SKM-1 (cell line): Measurements from ENCODE around the gene MYRF.
A peak's percentile ranks its signal among the peaks of the same experiment; 100 is the strongest.

Experiments used
- DNase-seq: peaks from one replicate; lab custom pipeline; 2025; ENCODE audit not compliant: unreplicated experiment; lab: John Stamatoyannopoulos, UW

The MYRF gene

DNA sequence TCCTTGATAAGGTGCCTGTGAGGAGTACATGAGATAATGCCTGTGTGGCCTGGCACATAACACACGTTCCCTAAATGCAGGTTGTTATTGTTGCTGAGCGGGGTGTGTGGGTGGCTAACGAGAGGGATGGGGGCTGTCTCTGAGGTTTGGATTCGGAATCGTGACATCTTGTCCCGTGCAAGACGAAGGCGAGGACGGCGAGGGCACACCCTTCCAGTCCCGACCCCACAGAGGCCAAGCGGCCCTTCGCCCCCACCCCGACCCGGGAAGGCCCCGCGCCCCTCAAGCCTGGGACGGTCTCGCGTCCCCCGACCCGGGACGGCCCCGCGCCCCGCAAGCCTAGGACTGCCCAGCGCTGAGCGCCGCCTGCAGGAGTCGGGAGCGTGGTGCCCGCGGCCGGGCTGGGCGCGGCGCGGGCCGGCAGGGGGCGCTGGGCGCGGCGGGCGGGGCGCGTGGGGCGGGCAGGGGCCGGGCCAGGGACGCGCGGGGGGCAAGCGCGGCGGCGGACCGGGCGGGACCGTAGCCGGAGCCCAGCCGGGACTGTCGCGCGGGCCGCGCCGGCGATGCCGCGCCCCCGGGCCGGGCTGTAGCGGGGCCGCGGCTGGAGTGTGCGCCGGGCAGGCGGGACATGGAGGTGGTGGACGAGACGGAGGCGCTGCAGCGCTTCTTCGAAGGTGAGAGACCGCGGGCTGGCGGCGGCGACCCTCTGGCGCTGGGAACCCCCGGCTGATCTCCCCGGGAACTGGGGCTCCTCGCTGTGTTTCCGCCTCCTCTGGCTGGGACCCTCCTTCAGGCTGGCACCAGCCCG, at the start of gene MYRF:
MYRF (plus strand) TSS at position 520 of the 808 bp plus-strand sequence; CDS start at position 629, 109 bp downstream.
- DNase-seq: peak; percentile 32

DNA sequence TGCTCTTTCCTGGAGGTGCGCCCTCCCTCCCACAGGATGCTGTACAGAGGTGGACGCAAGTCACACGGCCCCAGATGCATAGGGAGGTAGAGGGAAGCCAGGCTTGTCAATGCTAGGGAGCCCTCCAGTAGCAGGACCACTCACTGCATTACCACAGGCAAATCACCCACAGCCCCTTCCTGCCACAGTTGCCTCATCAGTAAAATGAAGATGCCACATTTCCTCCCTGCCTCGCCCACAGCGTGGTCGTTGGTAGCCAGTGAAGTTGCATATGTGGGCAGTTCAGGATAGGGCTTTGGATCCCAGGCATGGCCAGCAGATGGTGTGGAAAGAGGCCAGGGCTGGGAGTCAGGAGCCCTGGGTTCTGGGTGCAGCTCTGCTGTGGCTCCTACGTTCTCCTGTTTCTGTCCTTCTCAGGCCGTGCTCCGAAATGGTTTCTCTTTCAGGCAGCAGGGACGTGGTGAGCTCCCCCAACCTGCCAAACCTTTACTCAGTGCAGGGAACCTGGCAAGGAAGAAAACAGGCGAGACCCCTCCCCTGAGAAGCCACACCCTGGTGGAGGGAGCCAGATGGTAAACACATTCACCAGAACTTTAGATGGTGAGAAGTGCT, 49.6 kb upstream of the MYRF start:
- DNase-seq: no peak

DNA sequence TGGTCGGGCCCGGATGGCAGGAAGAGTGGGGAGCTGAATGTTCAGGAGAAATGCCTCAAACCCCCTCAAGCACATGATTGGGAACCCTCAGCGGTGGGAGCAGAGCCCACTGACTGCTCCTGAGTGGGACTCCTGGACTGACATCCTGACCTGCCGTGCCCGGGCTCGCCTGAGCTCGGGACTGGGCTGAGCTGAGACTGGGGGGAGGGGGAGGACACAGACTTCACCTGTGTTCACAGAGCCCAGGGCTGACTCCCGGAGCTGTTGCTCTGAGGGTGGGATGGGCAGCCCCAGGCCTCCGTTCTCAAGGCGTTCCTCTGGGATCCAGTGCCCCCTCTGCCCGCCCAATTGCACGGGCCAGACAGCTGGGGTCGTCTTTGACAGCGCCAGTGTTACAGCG, 47.6 kb upstream of the MYRF start:
- DNase-seq: no peak

DNA sequence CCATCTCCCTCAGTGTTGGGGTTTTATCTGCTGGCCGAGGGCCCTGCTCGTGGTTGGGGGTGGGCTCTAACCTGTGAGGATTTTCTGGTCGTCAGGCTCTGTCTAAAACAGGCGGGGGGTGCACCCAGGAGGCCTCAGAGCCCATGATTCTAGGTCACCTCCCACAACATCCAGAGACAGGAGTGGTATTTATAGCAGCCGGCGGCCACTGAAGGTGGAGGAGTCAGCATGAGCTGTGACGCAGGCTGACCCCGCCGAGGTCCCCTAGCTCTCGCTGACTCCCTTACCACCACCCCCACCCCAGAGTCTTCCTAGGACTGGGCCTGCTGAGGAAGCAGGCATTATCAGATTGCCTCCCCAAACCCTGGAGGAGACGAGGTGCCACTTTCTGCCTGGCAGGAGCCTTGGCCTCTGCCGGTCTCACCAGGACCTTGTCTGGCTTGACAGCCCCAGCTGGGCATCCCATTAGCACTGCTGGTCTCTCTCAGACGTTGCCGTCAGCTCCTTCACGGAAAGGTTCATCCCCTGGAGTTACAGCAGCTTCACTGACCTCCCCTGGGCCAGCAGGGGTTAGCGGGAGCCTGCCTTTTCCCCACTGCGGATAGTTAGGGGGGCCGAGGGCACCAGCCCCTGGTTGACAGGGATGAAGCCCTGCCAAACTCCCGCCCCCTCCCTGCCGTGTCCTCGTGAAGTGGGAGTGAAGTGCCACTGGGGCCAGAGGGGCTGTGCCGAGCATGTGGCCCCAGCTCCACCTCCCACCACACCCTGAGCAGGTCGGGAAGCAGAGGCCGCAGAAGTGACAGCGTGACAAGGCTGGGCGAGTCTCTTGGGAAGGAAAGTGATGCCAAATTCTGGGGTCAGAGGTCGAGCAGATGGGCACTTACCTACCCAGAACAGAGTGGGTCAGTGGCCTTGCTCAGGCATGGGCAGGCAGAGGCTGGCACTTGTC, 45.7 kb upstream of the MYRF start:
- DNase-seq: no peak

DNA sequence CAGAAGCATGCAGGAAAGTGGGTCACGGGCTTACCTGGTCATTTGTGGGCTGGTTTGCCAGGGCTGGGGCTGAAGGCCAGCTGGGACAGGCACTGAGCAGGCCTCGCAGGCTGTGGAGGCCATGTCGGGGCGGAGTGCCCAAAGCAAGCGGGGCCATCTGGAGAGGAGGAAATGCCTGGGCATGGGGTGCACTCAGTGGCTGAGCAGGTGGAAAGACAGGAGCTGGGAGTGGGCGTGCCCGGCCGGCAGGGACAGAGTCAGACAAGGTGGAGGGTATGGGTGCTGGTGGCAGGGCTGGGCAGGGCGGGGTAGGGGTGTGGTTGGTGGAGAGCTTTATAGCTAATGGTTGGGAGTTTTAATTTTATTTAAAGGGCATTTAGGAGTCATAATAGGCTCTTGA, 44.9 kb upstream of the MYRF start:
- DNase-seq: no peak

DNA sequence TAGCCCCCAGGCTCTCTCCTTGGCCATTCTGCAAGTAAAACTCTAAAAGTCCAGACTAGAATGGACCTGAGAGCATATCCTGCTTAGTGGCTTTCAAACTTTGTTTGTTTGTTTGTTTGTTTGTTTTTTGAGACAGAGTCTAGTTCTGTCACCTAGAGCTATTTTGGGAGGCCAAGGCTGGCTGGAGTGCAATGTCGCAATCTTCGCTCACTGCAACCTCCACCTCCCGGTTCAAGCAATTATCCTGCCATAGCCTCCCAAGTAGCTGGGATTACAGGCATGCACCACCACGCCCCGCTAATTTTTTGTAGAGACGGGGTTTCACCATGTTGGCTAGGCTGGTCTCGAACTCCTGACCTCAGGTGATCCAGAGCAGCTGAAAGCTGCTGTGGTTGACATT, 43.3 kb upstream of the MYRF start:
- no peak for DNase-seq

DNA sequence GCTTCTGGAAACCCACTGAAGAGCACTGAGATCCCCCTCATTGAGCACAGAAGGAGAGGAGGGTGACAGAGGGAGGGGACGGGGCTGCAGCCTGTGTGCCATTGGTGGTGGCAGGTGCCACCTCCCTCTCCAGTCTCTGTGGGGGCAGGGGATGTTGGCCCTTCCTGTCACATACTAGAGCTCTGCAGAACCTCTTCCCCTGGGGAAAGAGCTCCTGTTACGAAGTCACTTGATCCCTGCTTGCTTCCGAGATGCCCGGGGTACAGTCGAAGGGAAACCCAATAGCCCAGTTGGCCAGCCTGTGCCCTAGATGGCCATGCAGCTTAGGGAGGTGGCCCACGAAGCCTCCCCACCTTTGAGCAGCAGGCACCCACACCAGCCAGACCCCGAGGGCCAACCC, 42.9 kb upstream of the MYRF start:
- DNase-seq: no peak

DNA sequence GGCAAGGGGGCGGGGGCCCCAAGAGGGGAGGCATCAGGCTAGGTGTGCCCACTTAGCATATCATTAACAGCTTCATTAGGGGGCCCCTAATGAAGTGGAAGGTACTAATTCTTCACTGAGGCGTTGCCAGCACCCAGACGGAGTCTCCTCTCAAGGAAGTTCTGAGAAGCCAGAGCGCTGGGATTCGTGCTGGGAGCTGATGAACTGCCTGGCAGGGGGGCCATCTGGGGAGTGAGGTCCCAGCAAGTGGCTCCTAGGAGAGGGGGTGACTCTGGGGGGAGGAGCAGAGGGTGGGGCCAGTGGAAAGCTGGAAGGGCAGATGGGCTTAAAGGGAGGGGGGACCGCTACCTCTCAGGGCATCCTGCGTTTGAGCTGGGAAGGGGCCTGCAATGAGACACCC, 42.4 kb upstream of the MYRF start:
- no peak for DNase-seq

DNA sequence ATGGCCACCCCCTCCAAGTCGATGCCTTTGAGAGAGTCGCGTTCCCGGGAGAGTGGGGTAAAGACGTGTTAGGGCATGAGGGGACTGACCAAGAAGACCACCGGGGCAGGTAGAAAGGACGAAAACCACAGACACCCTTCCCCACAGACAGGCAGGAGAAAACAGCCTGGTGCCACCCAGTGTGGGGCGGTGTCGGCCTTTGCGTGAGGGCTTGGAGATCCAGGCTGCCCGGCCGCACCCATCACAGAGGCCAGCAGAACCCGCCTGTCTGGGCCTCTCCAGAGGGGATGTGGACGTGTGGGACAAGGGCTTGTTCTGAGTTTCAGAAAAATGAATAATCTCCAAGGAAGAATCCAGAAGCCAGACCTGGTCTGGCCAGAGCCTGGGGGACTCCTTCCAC, 41.4 kb upstream of the MYRF start:
- no peak for DNase-seq

DNA sequence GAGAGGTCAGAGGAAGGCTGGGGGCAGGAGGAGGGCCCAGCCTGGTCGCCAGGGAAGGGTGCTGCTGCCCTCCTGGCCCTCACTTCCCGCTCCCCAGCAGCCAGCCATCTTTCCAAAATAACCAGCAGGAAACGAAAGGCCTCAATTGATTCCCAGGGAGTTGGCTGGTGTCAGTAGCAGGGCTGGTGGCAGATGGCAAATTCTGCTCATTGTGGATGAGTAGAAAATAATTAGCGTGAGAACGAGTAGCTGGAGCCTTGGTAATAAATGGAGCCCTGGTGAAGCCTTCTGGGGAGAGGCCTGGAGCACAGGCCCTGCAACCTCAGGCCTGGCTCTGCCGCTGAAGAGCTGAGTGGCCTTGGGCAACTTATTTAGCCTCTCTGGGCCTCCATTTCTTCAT, 40.9 kb upstream of the MYRF start:
- DNase-seq: no peak

DNA sequence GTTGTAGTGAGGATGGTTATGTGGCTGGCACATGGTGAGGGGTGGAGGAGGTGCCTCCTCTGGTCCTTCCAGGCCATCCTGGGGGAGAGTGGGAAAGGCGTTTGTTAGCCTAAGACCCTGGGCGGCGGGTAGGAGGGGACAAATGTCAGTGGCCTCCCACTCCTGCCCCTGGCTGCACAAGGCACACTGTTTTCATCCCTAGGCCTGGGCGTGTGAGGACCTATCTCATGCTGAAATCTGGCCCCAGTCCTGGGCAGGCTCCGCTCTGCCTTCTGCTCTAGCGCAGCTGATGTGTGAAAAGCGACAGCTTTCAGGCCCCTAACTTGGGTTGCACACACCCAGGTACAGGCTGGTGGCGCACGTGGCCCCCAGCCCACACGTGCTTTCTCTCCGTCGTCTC, 40.1 kb upstream of the MYRF start:
- no peak for DNase-seq

DNA sequence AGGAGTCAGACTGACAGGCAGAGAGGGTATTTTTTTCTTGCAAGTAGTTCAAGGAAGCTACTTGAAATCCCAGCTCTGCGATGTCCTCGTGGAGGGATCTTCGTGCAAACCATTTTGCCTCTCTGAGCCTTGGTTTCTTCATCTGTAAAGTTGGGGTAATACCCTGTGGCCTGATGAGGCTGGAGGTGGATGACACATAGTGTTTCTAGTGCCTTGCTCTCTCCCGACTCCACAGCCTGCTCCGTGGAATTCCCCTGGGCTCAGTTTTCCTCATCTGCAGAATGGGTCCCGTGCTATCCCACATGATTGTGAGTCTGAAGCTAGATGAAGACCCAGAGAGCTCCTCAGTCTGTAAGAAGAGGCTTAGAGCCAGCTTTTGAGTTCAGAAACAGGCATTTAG, 39.6 kb upstream of the MYRF start:
- no peak for DNase-seq

DNA sequence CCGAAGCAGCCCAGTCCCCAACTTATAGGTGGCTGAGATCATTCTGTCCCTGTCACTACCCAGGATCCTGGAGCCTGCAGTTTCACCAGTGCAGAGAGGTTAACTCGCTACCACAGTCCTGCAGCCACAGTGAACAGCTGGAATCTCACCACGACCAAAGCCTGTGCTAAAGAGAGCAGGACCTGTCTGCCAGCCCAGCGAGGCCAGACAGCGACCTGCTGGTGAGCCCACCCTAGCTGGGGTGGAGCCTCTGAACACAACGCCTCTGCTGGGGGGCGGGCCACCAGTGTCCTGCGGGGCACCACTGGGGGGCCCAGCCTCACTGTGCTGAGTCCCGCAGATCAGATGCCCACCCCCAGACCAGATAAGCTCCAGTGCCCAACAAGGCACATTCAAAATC, 39.0 kb upstream of the MYRF start:
- no peak for DNase-seq

DNA sequence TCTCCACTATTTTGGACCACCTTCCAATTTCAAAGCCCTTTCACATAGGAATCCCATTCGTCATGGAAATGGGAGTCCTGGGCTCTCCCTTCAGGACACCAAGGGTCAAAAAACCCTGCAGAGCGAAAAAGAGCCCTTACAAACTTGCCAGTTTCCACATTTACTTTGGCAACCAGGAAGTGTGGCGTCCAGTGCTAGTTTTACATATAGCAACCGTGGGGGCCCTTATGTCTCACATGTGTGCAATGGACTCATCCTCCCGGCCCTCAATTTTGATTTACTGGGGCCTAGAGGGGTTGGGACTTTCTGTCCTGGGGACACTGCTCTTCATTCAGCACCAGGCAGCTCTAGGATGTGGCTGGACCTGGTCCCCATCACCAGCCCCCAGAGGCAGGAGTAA, 38.5 kb upstream of the MYRF start:
- no peak for DNase-seq

DNA sequence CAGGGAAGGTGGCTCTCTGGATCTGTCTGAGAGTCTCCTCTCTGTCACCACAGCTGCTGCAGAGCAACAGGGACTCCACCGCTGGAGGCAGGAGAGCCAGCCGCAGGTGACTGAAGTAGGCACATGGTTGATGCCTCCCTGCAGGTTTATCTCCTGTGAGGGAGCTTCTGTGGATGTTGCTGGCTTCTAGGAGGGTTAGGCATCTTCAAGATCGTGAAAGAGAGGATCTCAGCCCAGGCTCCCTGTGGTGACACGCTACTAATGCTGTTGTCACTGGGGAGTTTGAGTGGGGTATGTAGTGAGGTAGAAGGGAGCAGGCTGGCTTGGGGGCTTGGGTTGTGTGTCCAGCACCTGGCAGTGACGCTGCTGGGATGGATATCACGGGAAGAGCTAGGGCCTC, 38.1 kb upstream of the MYRF start:
- DNase-seq: no peak

DNA sequence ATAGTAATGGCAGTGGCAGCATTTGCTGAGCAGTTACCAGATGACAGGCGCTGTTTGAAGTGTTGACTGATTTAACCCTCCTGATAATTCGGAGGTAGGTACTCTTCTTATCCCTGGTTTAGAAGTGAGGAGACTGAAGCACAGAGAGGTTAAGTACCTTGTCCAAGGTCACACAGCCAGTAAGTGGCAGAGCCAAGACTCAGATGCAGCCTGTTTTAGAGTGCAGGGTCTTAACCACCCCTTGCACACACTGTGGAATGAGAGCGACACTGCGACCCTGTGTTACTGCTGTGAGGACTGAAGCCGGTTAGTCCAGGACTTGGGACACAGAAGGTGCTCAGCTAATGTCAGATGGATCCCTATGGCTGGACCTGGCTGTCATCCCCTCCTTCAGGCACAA, 37.5 kb upstream of the MYRF start:
- DNase-seq: no peak

DNA sequence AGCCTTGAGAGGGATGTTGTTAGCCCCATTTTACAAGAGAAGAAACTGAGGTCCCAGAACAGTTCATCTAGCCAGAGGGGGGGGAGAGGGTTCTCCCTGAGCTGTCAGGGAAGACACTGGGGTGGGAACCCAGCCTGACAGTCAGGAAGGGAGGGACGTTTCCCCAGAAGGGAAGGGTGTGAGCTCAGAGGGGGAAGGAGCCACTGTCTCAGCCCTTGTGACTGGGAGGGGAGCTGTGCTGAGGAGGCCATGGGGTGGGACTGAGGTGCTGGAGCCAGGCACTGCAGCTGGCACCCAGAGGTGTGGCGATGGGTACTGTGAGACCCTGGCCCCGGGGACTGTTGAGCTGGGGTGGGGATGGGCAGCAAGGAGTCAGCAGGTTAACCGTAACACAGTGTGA, 36.6 kb upstream of the MYRF start:
- no peak for DNase-seq

DNA sequence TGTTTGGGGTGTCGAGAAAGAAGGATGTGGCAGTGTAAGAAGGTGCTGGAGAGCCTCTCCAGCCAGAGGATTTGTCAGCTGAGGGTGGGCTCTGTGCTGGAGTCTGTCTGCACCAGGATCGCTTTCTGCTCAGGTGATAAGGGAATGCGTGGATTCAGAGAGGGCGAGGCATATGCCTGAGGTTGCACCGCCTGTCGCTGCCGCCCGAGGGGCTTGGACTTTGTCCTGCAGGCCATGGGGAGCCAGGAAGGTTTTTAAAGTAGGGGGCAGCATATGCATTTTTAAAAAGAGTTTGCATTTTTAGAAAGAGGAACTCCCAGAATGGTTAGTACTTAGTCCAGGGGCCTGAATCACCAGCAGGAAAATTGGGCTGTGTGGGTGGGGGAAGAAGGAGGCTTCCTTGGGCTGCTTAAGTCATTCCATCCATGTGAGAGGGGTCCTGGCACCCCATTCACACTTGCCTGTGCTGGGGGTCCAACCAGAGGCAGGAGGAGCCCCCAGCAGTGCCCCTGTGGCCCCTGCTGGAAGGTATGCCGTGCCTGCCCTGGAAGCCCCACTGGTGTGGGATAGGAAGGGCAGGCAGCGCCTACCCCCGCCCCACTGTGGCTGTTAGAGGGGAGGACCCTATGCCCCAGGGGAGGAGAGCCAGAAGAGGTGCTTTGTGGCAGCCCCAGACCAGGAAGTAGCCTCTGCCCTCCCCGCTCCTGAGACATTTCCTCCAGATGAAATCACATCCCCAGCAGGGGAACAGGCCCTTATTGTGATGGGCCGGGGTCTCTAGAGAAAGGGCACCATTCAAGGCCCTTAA, 35.8 kb upstream of the MYRF start:
- DNase-seq: no peak

DNA sequence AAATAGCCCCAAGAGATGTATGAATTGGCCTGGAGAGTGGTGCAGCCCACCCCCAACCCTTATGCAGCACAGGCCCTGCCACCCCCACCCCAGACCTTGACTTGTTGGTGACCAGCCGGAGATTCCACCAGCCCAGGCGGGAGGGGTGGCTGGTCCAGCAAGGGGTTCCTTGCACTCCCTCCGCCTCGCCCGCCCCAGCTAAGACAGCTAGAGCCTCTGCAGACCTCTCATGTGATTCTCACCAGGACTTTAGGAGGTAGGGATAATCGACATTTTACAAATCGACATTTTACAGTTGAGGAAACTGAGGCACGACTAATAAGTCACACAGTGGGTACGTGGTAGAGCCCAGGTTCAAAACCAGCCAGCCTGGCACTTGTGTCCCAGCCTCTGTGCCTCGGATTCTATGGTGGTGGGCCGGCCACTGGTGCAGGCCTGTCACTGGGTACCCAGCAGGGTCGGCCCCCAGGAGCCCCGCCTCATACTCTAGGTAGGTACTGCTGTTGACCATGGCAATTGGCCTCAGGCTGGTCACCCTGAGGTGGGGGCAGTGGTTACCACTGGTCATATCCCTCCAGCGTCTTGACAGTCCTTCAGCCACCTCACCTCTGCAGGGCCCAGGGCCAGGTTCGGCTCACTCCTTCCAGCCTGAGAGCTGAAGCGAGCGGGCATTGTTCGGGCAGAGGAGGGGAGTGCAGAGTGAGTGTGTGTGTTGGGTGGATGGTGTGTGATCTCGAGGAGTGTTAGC, 35.0 kb upstream of the MYRF start:
- DNase-seq: no peak

DNA sequence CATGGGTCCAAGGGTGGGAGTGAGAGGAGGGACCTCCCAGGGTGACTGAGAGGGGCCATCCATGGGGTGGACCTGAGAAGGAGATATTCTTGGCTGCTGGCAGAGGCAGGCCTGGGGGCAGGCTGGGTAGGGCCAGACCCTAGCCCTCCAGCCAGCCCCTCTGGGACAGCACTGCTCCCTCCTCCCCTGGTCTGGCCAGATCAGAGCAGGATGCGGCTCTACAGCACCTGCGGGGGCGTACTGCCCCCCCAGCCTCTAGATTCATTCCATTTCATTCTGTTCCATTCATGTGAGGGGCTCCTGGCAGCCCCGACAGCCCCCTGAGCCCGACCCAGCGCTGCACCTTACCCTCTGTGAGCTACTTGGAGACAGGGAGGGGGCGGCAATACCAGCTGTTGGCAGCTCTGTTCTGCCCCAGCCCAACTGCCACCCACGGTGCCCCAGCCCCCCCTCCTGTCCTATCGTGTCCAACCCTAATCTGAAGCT, 34.3 kb upstream of the MYRF start:
- DNase-seq: no peak
